CD14-positive monocyte (primary cell): Measurements from ENCODE around the gene SLCO2A1. TPM values are rescaled to one million over a fixed set of nuclear protein-coding genes. Genes with fewer than 3 reads are reported as not detected.

Source experiments
- DNase-seq, 3 donors: peaks; one replicate each; pipeline ENCODE4 v3.0.0-alpha.2; 2011 to 2022
- H2AFZ ChIP-seq: 2 replicates; pipeline ENCODE4 v1.6.0; 2012; ENCODE audit warnings: mild to moderate bottlenecking, low read depth, low read length, inconsistent platforms; ENCODE audit not compliant: insufficient read depth, poor library complexity, severe bottlenecking
- H3K27ac ChIP-seq, 2 donors: 1 replicate in 1 of 2; 2 replicates in 1 of 2; pipeline ENCODE4 v1.5.1; 2012 to 2013; ENCODE audit warnings: low read length in 2 of 2, control low read depth in 1 of 2, inconsistent platforms in 1 of 2, low read depth in 1 of 2, mild to moderate bottlenecking in 1 of 2
- H3K27me3 ChIP-seq, 2 donors: one replicate each; pipeline versions ENCODE4 v1.6.0 to v1.6.1; 2011 to 2013; ENCODE audit warnings: low read length in 2 of 2; ENCODE audit not compliant: control insufficient read depth in 2 of 2, insufficient read depth in 2 of 2
- H3K36me3 ChIP-seq, 2 donors: replicated peaks in 1 of 2; 1 replicate in 1 of 2; 2 replicates in 1 of 2; pipeline versions ENCODE4 v1.5.1 to v1.6.1; 2012 to 2013; ENCODE audit warnings: low read length in 2 of 2, control low read depth in 1 of 2, inconsistent platforms in 1 of 2, mild to moderate bottlenecking in 1 of 2; ENCODE audit not compliant: insufficient read depth in 2 of 2, control insufficient read depth in 1 of 2
- H3K4me1 ChIP-seq, 2 donors: 1 replicate in 1 of 2; 2 replicates in 1 of 2; pipeline versions ENCODE4 v1.5.1 to v1.6.1; 2012 to 2013; ENCODE audit warnings: low read length in 2 of 2, control low read depth in 1 of 2, inconsistent platforms in 1 of 2, mild to moderate bottlenecking in 1 of 2, moderate library complexity in 1 of 2; ENCODE audit not compliant: insufficient read depth in 2 of 2, control insufficient read depth in 1 of 2
- H3K4me2 ChIP-seq: replicated peaks from 2 replicates; pipeline ENCODE3; 2012; ENCODE audit warnings: low read length, moderate library complexity, mild to moderate bottlenecking; ENCODE audit not compliant: poor library complexity, severe bottlenecking; ENCODE audit errors: extremely low read depth
- H3K4me3 ChIP-seq, 3 experiments: fragments of 200-600 bp in 1 of 3; sonication (generic) in 1 of 3; replicated peaks in 1 of 3; 1 replicate in 2 of 3; 2 replicates in 1 of 3; pipeline ENCODE4 v1.5.1; 2011 to 2013; ENCODE audit warnings: low read length in 3 of 3, mild to moderate bottlenecking in 3 of 3, control low read depth in 2 of 3, low read depth in 2 of 3, inconsistent platforms in 1 of 3, moderate library complexity in 1 of 3
- H3K79me2 ChIP-seq: 2 replicates; pipeline ENCODE4 v1.6.0; 2012; ENCODE audit warnings: mild to moderate bottlenecking, control low read depth, inconsistent platforms, low read length, moderate library complexity; ENCODE audit not compliant: insufficient read depth
- H3K9ac ChIP-seq: 2 replicates; pipeline ENCODE4 v1.6.0; 2017; ENCODE audit warnings: low read length, mild to moderate bottlenecking; ENCODE audit not compliant: insufficient read depth, poor library complexity, severe bottlenecking
- H3K9me3 ChIP-seq, 2 donors: replicated peaks in 1 of 2; 1 replicate in 1 of 2; 2 replicates in 1 of 2; pipeline versions ENCODE4 v1.5.1 to v1.6.1; 2012 to 2013; ENCODE audit warnings: low read length in 2 of 2, control low read depth in 1 of 2; ENCODE audit not compliant: control insufficient read depth in 1 of 2, insufficient read depth in 1 of 2
- H4K20me1 ChIP-seq: 2 replicates; pipeline ENCODE4 v1.6.0; 2012; ENCODE audit warnings: mild to moderate bottlenecking, low read length, control low read depth, moderate library complexity; ENCODE audit not compliant: insufficient read depth
- H3K27ac Mint-ChIP-seq, 7 donors: one replicate each; pipeline ENCODE4 v1.8.0; 2020; ENCODE audit warnings: mild to moderate bottlenecking in 7 of 7, mixed read lengths in 7 of 7, moderate library complexity in 6 of 7, inconsistent platforms in 2 of 7
- H3K27me3 Mint-ChIP-seq, 3 donors: one replicate each; pipeline ENCODE4 v1.8.0; 2021 to 2022; ENCODE audit warnings: low read depth in 3 of 3, mild to moderate bottlenecking in 3 of 3, mixed read lengths in 3 of 3, moderate library complexity in 3 of 3, inconsistent platforms in 1 of 3
- H3K36me3 Mint-ChIP-seq, 2 donors: one replicate each; pipeline ENCODE4 v1.8.0; 2020; ENCODE audit warnings: mixed read lengths in 2 of 2, inconsistent platforms in 1 of 2, mild to moderate bottlenecking in 1 of 2
- H3K4me1 Mint-ChIP-seq: one replicate; pipeline ENCODE4 v1.8.0; 2020; ENCODE audit warnings: mild to moderate bottlenecking, mixed read lengths
- H3K4me3 Mint-ChIP-seq, 2 donors: one replicate each; pipeline ENCODE4 v1.8.0; 2020; ENCODE audit warnings: mild to moderate bottlenecking in 2 of 2, mixed read lengths in 2 of 2, moderate library complexity in 1 of 2
- H3K9me3 Mint-ChIP-seq, 7 donors: one replicate each; pipeline ENCODE4 v1.8.0; 2020 to 2022; ENCODE audit warnings: mixed read lengths in 7 of 7, mild to moderate bottlenecking in 6 of 7, moderate library complexity in 6 of 7, inconsistent platforms in 2 of 7
- WGBS: methylation state at CpG from one replicate; pipeline ENCODE4 v1.1.5; 2013; ENCODE audit warnings: missing lambda C conversion rate; ENCODE audit not compliant: insufficient coverage; 5-methylcytosine and 5-hydroxymethylcytosine counted together
- intact Hi-C, 2 donors: fragments of 100-400 bp; cut with micrococcal nuclease; formaldehyde crosslinking; loops; one replicate each; pipeline versions ENCODE4 v1.15.0 to v1.15.1; 2023
- polyA plus RNA-seq, 3 donors: library from polyadenylated mRNA; depleted of rRNA in 1 of 3; unstranded in 2 of 3; stranded (reverse) in 1 of 3; fragments of 300-500 nt in 2 of 3; fragments of >200 nt in 1 of 3; fragmentation: Illumina TruSeq in 2 of 3; gene quantifications; 1 replicate in 2 of 3; 2 replicates in 1 of 3; pipeline ENCODE4 v1.2.3, GENCODE V29; 2012 to 2021
- TF ChIP-seq, protein P1 (sequence below): fragments of 200-600 bp; IDR thresholded peaks from one replicate; pipeline ENCODE4 v1.8.0; 2022; ENCODE audit warnings: antibody characterized with exemption, mild to moderate bottlenecking

SLCO2A1 gene
- polyA plus RNA-seq, 3 donors, result 0.12 TPM; not detected in 2

DNA sequence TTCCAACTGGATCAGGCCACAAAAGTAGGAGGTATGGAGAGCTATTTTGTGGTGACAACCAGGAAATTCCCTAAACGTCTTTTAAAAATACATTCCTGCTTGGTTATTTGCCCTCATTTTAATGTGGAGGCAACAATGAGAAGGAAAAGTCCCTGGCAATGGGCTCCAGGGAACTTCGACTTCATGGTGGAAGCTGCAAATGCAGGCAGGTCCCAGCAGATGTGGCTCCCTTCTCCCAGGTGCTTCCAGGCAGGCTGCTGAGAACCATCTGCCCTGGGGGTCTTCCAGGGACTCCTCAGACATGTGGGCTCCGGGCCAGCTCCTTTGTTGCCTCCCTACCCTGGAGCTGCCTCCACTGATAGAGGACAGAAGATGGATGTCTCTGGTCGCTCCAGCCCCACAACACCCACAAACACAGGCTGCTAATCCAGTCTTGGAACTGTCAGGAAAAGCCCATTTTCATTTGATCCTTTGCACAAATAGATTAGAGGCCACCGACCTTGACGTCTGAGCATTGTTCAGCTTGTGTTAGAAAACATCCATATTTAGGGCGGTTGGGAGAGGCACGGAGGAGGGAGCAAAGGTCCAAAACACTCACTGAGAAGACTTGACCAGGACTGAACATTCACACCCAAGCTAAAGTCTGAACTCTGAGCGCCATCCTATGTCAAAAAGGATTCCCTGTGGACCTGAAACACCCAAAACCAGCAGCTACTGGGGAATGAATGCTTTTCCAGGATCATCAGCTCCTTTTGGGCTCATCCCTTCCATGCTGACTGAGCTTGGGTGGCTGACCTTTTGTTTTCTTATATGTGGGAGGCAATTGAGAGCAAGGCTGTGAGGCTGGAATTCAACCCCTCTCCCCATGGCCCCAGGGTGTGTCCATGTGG is 30.2 kb upstream of the SLCO2A1 start:
- intact Hi-C loops, result no loop called here
- no peak overlapping the region for H3K4me3 ChIP-seq

DNA sequence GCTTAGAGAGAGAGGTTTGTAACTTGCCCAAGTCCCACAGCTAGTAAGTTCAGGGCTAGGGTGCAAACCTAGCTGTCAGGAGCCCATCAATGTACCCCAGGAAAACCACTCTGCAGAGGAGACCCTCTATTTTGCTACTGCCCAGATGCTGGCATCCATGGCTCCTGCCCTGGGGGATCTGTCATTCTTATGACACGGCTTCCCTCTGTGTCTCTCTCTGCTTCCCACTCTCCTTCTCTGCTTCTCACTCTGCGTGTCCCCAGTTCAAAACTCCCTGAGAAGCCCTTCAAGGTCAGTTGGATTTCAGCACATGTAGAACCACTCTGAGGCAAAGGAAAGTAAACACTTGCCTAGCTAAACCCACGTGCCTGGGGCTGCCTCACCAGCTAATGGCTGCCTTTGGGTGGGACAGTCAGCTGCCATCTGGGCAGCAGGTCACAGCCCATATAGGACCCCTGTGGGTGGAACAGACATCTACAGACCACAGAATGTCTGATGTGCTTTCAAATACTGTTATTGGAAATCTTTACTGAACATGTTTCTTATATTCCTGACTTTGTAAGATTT is 29.4 kb upstream of the SLCO2A1 start:
- no peak for DNase-seq
- intact Hi-C loops, result no loop called here
- Mint-ChIP-seq H3K36me3 (no peaks in the 10 kb centered on the region), H3K27me3 (peaks cover 1 to 6% (median 3%) of the 10 kb centered on the region in 3 donors), H3K4me3 (no peak overlapping the region), H3K4me1 (no peaks in the 10 kb centered on the region), H3K27ac (peak overlapping the region in 1 of 7 donors; percentile 54), H3K9me3 (peaks cover 0 to 4% (median 0%) of the 10 kb centered on the region in 7 donors)
- Histone ChIP-seq H4K20me1 (no peaks in the 10 kb centered on the region), H3K36me3 (no peaks in the 10 kb centered on the region), H3K79me2 (no peaks in the 10 kb centered on the region), H3K9ac (no peak overlapping the region), H2AFZ (no peak overlapping the region), H3K4me2 (no peak overlapping the region), H3K4me1 (no peaks in the 10 kb centered on the region), H3K27me3 (no peaks in the 10 kb centered on the region), H3K9me3 (no peaks in the 10 kb centered on the region), H3K27ac (no peak overlapping the region), H3K4me3 (no peak overlapping the region)
- 94% methylated on average over 2 of the region's 3 CpGs for WGBS
- TF ChIP-seq, protein P1, sequence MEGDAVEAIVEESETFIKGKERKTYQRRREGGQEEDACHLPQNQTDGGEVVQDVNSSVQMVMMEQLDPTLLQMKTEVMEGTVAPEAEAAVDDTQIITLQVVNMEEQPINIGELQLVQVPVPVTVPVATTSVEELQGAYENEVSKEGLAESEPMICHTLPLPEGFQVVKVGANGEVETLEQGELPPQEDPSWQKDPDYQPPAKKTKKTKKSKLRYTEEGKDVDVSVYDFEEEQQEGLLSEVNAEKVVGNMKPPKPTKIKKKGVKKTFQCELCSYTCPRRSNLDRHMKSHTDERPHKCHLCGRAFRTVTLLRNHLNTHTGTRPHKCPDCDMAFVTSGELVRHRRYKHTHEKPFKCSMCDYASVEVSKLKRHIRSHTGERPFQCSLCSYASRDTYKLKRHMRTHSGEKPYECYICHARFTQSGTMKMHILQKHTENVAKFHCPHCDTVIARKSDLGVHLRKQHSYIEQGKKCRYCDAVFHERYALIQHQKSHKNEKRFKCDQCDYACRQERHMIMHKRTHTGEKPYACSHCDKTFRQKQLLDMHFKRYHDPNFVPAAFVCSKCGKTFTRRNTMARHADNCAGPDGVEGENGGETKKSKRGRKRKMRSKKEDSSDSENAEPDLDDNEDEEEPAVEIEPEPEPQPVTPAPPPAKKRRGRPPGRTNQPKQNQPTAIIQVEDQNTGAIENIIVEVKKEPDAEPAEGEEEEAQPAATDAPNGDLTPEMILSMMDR, result no peak

More for the DNA sequence above, 30.2 kb upstream of the SLCO2A1 start:
- H2AFZ ChIP-seq, result no peak overlapping the region
- Mint-ChIP-seq H3K27ac (peak overlapping the region in 1 of 7 donors; percentile 11), H3K36me3 (no peaks in the 10 kb centered on the region), H3K9me3 (peaks cover 0 to 2% (median 0%) of the 10 kb centered on the region in 7 donors), H3K4me1 (no peaks in the 10 kb centered on the region), H3K27me3 (peaks cover 1 to 6% (median 3%) of the 10 kb centered on the region in 3 donors), H3K4me3 (no peak overlapping the region)
- 92% methylated on average over 6 of the region's 9 CpGs for WGBS
- no peaks in the 10 kb centered on the region for H3K27me3 ChIP-seq
- no peaks in the 10 kb centered on the region for H3K79me2 ChIP-seq
- H3K4me2 ChIP-seq, result no peak overlapping the region
- H4K20me1 ChIP-seq, result no peaks in the 10 kb centered on the region
- H3K4me1 ChIP-seq, result no peaks in the 10 kb centered on the region
- DNase-seq, result no peak
- H3K36me3 ChIP-seq, result no peaks in the 10 kb centered on the region
- no peak overlapping the region for H3K27ac ChIP-seq
- TF ChIP-seq, protein P1, result no peak
- H3K9ac ChIP-seq, result no peak overlapping the region
- H3K9me3 ChIP-seq, result no peaks in the 10 kb centered on the region
